GM18858 (cell line): Measurements from ENCODE around the gene PRDM2.

ENCODE experiments used
- ATAC-seq: cut with Tn5 transposase; IDR thresholded peaks from one replicate; pipeline ENCODE4 v1.9.1; 2021; ENCODE audit not compliant: unreplicated experiment

The PRDM2 gene

DNA sequence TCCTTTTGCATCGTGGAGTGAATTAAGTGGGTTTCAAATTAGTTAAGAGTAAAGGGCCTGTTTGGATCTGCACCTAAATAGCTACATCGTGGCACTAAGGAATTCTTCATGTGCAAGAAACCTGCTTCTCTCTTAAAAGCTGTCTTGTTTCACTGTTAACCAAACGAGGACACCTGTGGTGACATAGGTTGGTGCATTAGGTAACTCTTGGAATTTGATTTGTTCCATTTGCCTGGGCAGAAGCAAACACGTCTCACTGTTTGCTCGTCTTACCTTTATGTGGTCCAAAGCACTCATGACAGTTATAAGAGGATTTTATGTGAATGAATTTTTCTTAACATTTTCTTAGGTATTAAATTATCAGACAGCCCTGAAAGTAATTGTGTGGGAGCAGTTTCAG is 60.9 kb downstream of the PRDM2 start:
- ATAC-seq, result no peak

DNA sequence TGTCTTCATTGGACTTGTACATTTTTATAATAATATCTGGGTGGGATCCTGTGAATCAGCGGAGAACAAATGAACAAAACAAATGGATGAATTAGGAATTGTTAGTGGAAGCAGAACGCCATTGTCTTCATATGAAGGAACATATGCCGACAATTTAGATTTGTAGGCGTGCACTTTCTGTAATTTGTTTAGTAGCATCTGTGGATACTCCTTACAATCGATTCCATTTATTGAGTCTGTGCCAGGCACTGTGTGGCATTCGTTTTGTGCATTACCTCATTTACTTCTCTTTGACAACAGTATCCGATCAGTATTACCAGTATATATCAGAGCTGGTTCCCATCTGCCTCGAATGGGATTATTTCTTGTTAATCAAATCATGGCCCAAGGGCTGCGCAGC is 61.9 kb downstream of the PRDM2 start:
- ATAC-seq, result no peak

DNA sequence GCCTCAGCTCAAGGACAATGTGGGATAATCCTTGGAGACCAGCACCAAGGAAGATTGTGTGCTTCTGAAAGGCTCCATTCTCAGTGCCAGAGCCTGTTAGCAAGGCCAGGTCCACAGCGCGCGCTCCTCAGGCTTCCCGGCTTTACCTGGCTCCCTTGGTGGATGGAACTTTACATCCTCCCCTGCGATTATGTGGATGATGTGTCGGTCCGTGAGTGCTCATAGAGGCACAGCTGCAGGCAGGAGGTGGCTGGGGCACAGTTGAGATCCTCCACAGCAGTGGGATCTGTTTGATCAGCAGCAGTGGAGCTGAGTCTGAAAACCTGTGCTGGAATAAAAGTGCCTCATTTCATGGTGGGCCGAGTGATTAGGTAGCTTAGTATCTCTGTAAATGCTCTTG is 62.7 kb downstream of the PRDM2 start:
- ATAC-seq, result no peak

DNA sequence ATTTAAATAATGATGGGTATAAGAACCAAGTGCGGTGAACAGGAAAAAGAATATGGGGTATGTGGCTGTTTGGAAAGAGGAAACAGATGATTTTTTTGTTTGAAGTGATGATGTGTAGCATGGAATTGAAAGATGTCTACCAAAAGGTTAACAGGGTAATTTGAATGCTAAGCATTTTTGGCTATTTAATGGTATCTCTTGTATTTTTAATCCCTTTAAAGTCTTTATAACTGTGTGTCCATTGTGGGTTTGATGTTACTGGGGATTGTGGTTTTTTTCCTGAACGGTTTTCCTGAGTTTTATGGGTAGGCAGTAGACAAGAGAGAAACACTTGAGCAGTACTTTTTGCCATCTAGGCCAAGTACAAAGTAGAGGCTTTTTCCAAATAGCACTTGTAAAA is 63.2 kb downstream of the PRDM2 start:
- ATAC-seq, result no peak

DNA sequence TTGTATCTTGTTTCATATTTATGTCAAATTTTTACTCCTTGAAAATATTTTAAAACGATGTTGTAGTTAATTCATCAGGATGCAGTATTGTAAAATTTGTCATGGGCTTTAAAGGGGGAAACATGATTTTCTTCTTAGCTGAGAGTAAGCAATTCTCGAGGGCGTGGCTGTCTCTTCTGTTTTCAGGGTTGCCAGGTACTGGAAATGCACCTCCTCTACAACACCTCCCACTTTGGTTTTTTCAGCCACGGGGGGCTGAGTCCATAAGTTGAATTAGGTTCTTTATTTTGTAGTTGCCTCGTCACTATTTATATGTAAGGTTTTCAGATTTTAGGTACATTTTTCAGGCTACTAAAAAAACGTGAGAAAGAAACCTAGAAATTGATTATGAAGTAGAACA is 64.0 kb downstream of the PRDM2 start:
- no peak for ATAC-seq

DNA sequence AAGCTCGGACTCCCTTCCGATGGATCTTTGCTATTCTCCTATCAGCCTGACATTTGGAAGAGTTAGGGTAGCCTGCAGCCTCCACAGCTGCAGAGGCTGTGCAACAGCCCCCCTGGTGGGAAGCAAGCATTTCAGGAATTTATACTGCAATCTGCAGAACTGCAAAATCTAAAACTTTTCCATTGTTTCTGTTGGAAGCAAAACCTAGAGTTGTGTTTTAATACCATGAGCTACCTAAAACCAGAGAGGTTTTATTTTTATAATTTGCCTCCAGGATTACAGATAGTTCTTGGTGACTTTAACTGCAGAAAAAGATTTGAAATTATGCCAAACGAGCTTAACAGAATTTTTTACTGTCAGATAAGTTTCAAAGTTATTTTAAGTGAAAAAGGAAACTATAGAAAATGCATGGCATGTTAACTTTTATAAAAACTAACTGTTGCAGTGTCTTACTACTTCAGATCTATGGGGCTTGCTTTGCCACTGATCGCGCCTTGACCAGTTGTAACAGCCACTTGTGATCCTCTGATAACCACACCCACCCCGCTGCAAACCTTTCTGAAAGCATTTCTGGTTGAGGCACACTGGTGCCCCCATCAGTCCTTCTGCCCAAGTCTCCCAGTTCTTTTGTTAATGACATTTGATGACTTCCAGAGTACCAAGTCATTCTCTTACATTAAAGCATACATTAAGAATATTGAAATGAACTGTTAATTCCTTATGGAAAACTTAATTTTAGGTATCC is 64.8 kb downstream of the PRDM2 start:
- ATAC-seq, result no peak

DNA sequence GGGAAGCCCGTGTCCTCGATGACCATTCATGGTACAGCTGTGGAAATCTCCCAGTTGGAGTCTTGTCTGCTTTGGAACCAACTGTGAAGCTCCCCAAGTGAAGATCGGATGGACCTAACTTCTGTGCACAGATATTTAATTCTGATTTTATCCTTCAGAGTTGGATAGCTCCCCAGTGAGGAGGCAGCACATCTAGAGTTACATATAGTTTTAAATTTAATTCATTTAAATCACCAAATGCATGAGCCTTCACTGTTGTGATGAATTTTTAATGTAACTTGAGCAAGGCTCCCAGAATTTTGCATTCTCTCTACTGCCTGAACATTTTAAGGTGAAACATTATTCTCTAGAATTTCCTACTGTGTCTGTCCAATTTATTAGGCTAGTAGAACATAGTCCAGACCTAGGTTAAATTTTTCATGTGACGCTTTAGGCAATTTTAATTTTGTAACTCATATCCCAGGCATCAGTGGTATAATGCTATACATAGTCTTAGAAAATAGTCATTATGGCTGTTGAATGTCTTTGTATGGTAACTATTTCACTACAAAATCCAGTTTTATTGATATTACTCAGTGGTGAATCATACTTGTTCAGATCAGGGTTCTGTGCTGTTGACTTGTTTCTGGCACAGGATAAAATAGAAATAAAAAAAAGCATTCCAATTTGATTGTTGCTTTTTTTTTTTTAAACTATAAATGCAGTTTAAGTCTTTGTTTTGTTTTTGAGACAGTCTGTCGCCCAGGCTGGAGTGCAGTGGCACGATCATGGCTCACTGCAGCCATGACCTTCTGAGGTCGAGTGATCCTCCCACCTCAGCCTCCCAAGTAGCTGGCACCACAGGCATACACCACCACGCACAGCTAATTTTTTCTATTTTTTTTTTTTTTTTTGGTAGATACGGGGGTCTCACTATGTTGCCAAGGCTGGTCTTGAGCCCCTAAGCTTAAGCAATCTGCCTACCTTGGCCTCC is 66.9 kb downstream of the PRDM2 start:
- ATAC-seq, result no peak

DNA sequence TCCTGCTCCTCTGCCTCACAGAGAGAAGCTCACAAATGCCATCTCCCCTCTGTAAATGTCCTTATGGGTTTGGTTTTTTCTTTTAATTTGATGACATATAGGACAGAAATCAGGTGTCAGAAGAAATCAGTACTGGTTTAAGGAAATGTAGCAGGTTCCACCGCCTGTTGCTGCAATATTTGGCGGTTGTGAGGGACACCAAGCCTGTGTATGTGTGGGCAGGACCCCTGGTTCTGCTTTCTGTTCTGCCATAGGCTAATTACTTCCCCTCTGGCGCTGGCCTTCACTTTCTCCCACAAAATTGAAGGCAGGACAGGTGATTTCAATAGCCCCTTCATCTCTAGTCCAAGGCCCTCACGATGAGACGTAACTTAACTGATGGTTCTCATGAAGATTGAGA is 69.2 kb downstream of the PRDM2 start:
- no peak for ATAC-seq

DNA sequence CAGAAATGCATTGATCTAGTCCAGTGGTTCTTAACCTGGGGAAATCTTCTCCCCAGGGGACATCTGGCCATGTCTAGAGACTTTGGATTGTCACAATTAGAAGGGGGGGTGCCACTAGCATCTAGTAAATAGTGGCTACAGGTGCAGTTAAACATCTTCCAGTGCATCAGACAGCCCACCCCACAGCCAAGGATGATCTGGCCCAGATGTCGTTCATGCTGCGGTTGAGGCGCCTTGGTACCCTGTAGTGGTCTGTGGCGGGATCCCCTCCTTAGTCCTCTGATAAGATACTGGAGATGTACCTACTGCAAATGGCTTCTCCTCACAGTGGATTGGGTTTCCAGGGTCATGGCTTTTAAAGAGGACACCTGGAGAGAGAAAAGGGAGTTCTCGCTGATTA is 69.8 kb downstream of the PRDM2 start:
- ATAC-seq, result no peak

DNA sequence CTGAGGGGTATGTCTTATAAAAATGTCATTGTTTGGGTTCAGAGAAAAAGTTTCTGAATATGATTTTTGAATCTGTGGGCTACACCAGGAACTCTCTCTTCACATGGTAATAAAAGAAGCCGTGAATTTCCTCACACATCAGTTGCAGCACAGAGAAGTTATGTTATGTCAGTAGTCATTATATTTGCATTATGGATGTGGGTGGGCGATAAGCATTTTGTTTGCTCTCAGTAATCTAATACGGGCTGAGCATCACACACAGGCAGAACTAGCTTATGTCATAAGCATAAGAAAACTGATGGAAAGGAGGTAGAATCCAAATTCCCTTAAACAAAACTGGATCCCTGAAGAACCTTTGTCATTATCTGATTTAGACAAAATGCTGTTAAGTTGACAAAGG is 70.8 kb downstream of the PRDM2 start:
- ATAC-seq, result no peak

DNA sequence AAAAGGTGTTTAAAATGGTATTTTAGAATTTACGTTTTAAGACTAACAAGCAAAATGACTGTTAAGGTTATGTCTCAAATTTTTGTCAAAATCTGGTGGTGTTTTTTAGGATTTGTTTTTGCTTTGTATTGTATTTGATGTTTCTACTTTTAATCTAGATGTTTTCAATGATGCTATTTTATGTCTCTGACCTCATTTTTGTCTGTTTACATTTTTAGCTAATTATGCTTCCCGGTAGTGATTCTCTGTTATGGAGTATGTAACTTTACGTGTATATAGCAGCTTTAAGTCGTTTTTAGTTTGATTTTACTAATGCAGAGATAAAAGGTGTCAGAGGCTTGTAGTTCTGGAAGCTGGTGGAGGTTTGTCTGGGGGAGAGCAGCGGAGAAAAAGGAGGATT is 71.8 kb downstream of the PRDM2 start:
- ATAC-seq, result no peak

DNA sequence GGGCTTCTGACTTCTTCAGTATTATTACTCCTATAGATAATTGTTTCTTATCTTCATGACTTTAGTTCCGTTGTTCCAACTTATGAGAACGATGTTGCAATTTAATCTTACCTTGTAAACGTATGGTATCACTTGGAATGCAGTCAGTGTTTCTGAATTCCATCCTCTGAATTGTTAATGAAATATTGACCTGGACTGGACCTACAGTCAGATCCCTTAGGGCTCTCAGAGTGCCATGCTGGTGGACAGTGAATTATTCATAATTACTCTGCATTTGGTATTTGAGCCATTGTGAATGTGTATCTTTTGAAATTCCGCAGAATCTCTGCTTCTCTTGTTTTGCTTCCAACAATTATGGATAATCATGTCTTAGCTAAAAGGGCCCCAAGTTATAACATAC is 72.3 kb downstream of the PRDM2 start:
- ATAC-seq, result no peak

DNA sequence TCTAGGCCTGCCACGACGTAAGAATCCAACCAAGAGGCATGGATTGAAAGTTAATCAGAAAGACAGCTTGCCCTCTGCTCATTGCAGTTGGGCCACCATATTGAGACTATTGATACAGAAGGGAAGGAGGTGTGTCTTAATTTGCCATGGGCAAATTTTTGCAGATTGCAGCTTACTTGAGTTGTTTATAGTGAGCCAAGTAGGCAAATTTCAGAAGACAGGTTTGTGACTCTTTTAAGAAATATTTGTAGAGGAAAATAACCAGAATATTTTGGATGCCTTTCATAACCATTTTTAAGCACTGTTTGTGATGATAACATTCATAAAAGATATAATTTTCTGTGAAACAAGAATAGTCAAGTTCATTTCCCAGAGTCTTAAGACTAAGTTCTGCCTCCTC is 74.1 kb downstream of the PRDM2 start:
- no peak for ATAC-seq

DNA sequence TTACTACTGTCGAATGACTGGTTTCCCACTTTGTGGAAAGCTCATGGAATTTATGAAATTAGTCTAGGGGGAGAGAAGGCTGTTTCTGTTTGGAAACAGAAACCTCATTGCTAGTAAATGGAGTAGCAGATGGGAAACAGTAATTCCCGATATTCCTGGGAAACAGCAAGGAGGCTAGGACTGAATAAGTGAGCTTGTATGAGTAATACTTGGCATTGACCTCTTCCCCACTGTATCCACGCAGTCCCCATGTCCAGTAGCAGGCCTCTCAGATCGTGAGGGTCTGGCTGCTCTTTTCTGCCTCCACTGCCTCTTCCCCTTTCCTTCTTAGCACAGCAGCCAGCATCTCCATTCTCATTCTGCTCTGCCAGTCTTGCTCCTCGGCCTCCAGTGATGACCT is 75.5 kb downstream of the PRDM2 start:
- ATAC-seq, result no peak

DNA sequence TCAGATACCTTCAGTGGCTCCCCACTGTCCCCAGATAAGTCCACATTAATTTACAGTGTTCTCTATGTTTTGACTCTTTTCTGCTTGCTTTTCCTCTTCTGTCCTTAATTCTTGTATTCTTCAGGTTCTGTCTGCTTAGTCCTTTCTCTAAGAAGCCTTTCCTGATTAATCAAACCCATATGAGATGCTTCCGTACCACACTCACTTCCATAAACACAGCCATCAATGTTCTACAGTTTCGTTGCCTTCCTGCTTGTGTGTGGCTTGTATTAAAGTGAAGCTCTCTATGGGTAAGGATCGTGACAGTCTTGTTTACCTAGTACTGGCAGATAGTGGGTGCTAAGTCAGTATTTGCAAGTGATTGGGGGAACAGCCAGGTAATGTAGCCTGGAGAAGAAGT is 75.9 kb downstream of the PRDM2 start:
- no peak for ATAC-seq

DNA sequence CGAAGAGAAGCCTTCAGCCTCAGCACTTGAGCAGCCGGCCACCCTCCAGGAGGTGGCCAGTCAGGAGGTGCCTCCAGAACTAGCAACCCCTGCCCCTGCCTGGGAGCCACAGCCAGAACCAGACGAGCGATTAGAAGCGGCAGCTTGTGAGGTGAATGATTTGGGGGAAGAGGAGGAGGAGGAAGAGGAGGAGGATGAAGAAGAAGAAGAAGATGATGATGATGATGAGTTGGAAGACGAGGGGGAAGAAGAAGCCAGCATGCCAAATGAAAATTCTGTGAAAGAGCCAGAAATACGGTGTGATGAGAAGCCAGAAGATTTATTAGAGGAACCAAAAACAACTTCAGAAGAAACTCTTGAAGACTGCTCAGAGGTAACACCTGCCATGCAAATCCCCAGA is 78.4 kb downstream of the PRDM2 start:
- no peak for ATAC-seq

DNA sequence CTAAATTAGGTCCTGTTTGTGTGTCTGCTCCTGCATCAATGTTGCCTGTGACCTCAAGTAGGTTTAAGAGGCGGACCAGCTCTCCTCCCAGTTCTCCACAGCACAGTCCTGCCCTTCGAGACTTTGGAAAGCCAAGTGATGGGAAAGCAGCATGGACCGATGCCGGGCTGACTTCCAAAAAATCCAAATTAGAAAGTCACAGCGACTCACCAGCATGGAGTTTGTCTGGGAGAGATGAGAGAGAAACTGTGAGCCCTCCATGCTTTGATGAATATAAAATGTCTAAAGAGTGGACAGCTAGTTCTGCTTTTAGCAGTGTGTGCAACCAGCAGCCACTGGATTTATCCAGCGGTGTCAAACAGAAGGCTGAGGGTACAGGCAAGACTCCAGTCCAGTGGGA is 79.9 kb downstream of the PRDM2 start:
- ATAC-seq, result no peak

DNA sequence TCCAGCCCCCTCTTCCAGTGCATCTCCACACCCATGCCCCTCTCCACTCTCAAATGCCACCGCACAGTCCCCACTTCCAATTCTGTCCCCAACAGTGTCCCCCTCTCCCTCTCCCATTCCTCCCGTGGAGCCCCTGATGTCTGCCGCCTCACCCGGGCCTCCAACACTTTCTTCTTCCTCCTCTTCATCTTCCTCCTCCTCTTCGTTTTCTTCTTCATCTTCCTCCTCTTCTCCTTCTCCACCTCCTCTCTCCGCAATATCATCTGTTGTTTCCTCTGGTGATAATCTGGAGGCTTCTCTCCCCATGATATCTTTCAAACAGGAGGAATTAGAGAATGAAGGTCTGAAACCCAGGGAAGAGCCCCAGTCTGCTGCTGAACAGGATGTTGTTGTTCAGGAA is 80.8 kb downstream of the PRDM2 start:
- ATAC-seq, result no peak

DNA sequence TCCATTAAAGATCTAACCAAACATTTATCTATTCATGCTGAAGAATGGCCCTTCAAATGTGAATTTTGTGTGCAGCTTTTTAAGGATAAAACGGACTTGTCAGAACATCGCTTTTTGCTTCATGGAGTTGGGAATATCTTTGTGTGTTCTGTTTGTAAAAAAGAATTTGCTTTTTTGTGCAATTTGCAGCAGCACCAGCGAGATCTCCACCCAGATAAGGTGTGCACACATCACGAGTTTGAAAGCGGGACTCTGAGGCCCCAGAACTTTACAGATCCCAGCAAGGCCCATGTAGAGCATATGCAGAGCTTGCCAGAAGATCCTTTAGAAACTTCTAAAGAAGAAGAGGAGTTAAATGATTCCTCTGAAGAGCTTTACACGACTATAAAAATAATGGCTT is 81.2 kb downstream of the PRDM2 start:
- ATAC-seq, result no peak

DNA sequence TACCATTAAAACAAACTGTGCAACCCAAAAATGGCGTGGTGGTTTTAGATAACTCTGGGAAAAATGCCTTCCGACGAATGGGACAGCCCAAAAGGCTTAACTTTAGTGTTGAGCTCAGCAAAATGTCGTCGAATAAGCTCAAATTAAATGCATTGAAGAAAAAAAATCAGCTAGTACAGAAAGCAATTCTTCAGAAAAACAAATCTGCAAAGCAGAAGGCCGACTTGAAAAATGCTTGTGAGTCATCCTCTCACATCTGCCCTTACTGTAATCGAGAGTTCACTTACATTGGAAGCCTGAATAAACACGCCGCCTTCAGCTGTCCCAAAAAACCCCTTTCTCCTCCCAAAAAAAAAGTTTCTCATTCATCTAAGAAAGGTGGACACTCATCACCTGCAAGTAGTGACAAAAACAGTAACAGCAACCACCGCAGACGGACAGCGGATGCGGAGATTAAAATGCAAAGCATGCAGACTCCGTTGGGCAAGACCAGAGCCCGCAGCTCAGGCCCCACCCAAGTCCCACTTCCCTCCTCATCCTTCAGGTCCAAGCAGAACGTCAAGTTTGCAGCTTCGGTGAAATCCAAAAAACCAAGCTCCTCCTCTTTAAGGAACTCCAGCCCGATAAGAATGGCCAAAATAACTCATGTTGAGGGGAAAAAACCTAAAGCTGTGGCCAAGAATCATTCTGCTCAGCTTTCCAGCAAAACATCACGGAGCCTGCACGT is 82.1 kb downstream of the PRDM2 start:
- no peak for ATAC-seq

DNA sequence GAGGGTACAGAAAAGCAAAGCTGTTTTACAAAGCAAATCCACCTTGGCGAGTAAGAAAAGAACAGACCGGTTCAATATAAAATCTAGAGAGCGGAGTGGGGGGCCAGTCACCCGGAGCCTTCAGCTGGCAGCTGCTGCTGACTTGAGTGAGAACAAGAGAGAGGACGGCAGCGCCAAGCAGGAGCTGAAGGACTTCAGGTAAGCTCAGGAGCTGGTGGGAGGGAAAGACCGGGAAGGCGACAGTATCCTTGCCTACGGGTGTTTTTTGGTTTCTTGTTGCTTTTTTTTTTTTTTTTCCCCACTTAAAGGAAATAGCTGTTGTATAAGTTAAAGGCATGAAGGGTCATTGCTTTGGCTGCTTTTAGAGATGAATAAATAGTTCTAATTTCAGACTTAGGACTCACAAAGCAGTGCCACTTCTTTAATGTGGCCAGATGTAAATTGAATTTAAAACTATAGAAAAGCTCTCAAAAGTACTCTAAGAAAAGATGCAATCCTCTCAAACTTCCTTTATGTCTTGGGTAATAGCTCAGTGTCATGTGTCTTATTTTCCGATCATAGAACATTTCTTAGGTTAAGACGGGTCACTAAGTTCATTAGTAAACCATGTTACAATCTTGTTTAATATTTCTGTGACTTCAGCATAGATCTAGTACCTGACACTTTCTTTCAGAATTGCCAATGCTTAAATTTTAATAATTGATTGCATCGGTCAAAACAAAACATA is 82.8 kb downstream of the PRDM2 start:
- ATAC-seq, result no peak
